ENCODE results near the gene SMOC2.
"Not testable (repeated sequence)": the region's sequence is repeated elsewhere in the genome, so short reads cannot be mapped to it uniquely, and the experiment has no call there.

Gene SMOC2

GRCh38 chr6:168605964-168606363 lies 165.0 kb downstream of the SMOC2 start:
- intact Hi-C loops (cut with DNase I) = no loop called here
- DNase-seq = no peak

- no peak for DNase-seq
- intact Hi-C loops (cut with DNase I) = no loop called here
Observed at GRCh38 chr6:168606722-168607121, 165.7 kb downstream of the SMOC2 start.

GRCh38 chr6:168607272-168608112 lies 166.5 kb downstream of the SMOC2 start:
- peak in 30 of 42 donors; percentile 17 to 73 (median 44) for DNase-seq
- intact Hi-C loops (cut with DNase I) = no loop called here

- DNase-seq = no peak
- intact Hi-C loops (cut with DNase I) = no loop called here
Observed at GRCh38 chr6:168608113-168608400, 167.1 kb downstream of the SMOC2 start.

- DNase-seq = no peak
- intact Hi-C loops (cut with DNase I) = no loop called here
Observed at GRCh38 chr6:168609026-168609685, 168.2 kb downstream of the SMOC2 start.

- intact Hi-C loops (cut with DNase I) = loop anchor here (10.0 kb wide), 1 partner anchor 275 kb away; no protein-coding TSS in a partner anchor
- DNase-seq = no peak
Observed at GRCh38 chr6:168609914-168610490, 169.0 kb downstream of the SMOC2 start.

GRCh38 chr6:168610966-168611365 lies 170.0 kb downstream of the SMOC2 start:
- intact Hi-C loops (cut with DNase I) = loop anchor here (10.0 kb wide), 1 partner anchor 274 kb away; no protein-coding TSS in a partner anchor
- not testable (repeated sequence) for DNase-seq

- intact Hi-C loops (cut with DNase I) = loop anchor here (10.0 kb wide), 1 partner anchor 273 kb away; no protein-coding TSS in a partner anchor
- no peak for DNase-seq
Observed at GRCh38 chr6:168611691-168612090, 170.7 kb downstream of the SMOC2 start.

GRCh38 chr6:168612586-168612985 lies 171.6 kb downstream of the SMOC2 start:
- no peak for DNase-seq
- intact Hi-C loops (cut with DNase I) = loop anchor here (10.0 kb wide), 1 partner anchor 272 kb away; no protein-coding TSS in a partner anchor

- no peak for DNase-seq
- intact Hi-C loops (cut with DNase I) = loop anchor here (10.0 kb wide), 1 partner anchor 269 kb away; no protein-coding TSS in a partner anchor
Observed at GRCh38 chr6:168615837-168616236, 174.9 kb downstream of the SMOC2 start.

GRCh38 chr6:168616816-168617765 lies 176.1 kb downstream of the SMOC2 start:
- DNase-seq = peak in 36 of 42 donors; percentile 12 to 75 (median 46)
- intact Hi-C loops (cut with DNase I) = loop anchor here (10.0 kb wide), 1 partner anchor 268 kb away; no protein-coding TSS in a partner anchor

GRCh38 chr6:168618546-168619315 lies 177.7 kb downstream of the SMOC2 start:
- intact Hi-C loops (cut with DNase I) = loop anchor here (10.0 kb wide), 1 partner anchor 266 kb away; no protein-coding TSS in a partner anchor

GRCh38 chr6:168619560-168620314 lies 178.8 kb downstream of the SMOC2 start:
- intact Hi-C loops (cut with DNase I) = loop anchor here (10.0 kb wide), 1 partner anchor 265 kb away; no protein-coding TSS in a partner anchor
- no peak for DNase-seq

More at GRCh38 chr6:168618546-168619315, 177.7 kb downstream of the SMOC2 start:
- no peak for DNase-seq

GRCh38 chr6:168620578-168620977 lies 179.6 kb downstream of the SMOC2 start:
- intact Hi-C loops (cut with DNase I) = no loop called here
- DNase-seq = no peak

- no peak for DNase-seq
- intact Hi-C loops (cut with DNase I) = no loop called here
Observed at GRCh38 chr6:168623736-168624135, 182.8 kb downstream of the SMOC2 start.

GRCh38 chr6:168624540-168624939 lies 183.6 kb downstream of the SMOC2 start:
- intact Hi-C loops (cut with DNase I) = no loop called here
- no peak for DNase-seq

GRCh38 chr6:168624948-168625347 lies 184.0 kb downstream of the SMOC2 start:
- intact Hi-C loops (cut with DNase I) = no loop called here
- no peak for DNase-seq
